HepG2 (cell line): ENCODE results near the gene CORO1C. TPM values are rescaled to one million over a fixed set of nuclear protein-coding genes. Genes with fewer than 3 reads are reported as not detected.

ENCODE experiments used
- ATAC-seq: fragments of 200-7000 bp; cut with Tn5 transposase; 3 replicates; pipeline ENCODE4 v1.9.1; 2020; ENCODE audit warnings: mild to moderate bottlenecking, moderate library complexity
- BruUV-seq: library from RNA; stranded (reverse); fragments of 400-500 nt; replicated peaks from 2 replicates; lab custom pipeline; 2021; lab: Mats Ljungman, UMichigan
- CTCF ChIA-PET: fragments of 300-600 bp; formaldehyde crosslinking; extraction: SDS; loops from one replicate; lab custom pipeline; 2021; ENCODE audit warnings: low total read pairs, inconsistent platforms, low intra/inter-chr PET ratio; lab: Yijun Ruan, JAX
- POLR2A ChIA-PET: fragments of 350-600 bp; sonication (Branson Sonifier 250); formaldehyde crosslinking; loops from one replicate; lab custom pipeline; 2020; ENCODE audit warnings: antibody characterized with exemption, inconsistent platforms; lab: Yijun Ruan, JAX
- DNase-seq: peaks from one replicate; pipeline ENCODE4 v3.0.0-alpha.2; 2015; ENCODE audit warnings: low spot score
- FAIRE-seq: peaks from 3 replicates; lab custom pipeline; 2011; peaks lifted over from hg19 to GRCh38; lab: Jason Lieb, UNC
- H2AFZ ChIP-seq: one replicate; pipeline ENCODE4 v1.6.1; 2011; ENCODE audit warnings: low read length, inconsistent platforms
- H3K27ac ChIP-seq: fragments of 300-600 bp; 3 replicates; pipeline ENCODE4 v1.8.0; 2011; ENCODE audit warnings: mixed run types, mild to moderate bottlenecking, mixed read lengths, low read length, inconsistent platforms; ENCODE audit not compliant: insufficient read depth; ENCODE audit errors: extremely low read length
- H3K27me3 ChIP-seq, 2 experiments: fragments of 200-600 bp in 1 of 2; 2 replicates in 1 of 2; 3 replicates in 1 of 2; pipeline versions ENCODE4 v1.6.0 to v1.8.0; 2011; ENCODE audit warnings: low read length in 2 of 2, mild to moderate bottlenecking in 2 of 2, moderate library complexity in 2 of 2, inconsistent platforms in 1 of 2; ENCODE audit not compliant: insufficient read depth in 2 of 2, control insufficient read depth in 1 of 2
- H3K36me3 ChIP-seq, 2 experiments: fragments of 200-600 bp in 1 of 2; replicated peaks in 1 of 2; 2 replicates in 1 of 2; 3 replicates in 1 of 2; pipeline versions ENCODE4 v1.5.1 to v1.8.0; 2011; ENCODE audit warnings: low read length in 2 of 2, inconsistent platforms in 1 of 2; ENCODE audit not compliant: insufficient read depth in 2 of 2, control insufficient read depth in 1 of 2
- H3K4me1 ChIP-seq: 2 replicates; pipeline ENCODE4 v1.5.1; 2012; ENCODE audit warnings: low read length, inconsistent platforms; ENCODE audit not compliant: insufficient read depth
- H3K4me2 ChIP-seq: 2 replicates; pipeline ENCODE4 v1.6.0; 2011; ENCODE audit warnings: low read depth, low read length, inconsistent platforms
- H3K4me3 ChIP-seq, 3 experiments: fragments of 200-600 bp in 1 of 3; sonication (generic), shearing (Covaris generic) in 1 of 3; replicated peaks in 1 of 3; 2 replicates each; pipeline ENCODE4 v1.5.1; 2011 to 2016; ENCODE audit warnings: low read length in 3 of 3, inconsistent platforms in 2 of 3, low read depth in 2 of 3, mild to moderate bottlenecking in 2 of 3, control low read depth in 1 of 3, mixed read lengths in 1 of 3; ENCODE audit not compliant: insufficient read depth in 1 of 3
- H3K79me2 ChIP-seq: one replicate; pipeline ENCODE4 v1.6.1; 2011; ENCODE audit warnings: low read length, inconsistent platforms; ENCODE audit not compliant: insufficient read depth
- H3K9ac ChIP-seq: 2 replicates; pipeline ENCODE4 v1.6.0; 2011; ENCODE audit warnings: mild to moderate bottlenecking, low read depth, low read length, inconsistent platforms; ENCODE audit not compliant: insufficient read depth
- H3K9me3 ChIP-seq: 2 replicates; pipeline ENCODE4 v1.5.1; 2012; ENCODE audit warnings: mild to moderate bottlenecking, low read length
- H4K20me1 ChIP-seq: 2 replicates; pipeline ENCODE4 v1.6.0; 2011; ENCODE audit warnings: inconsistent platforms, mild to moderate bottlenecking, low read length, moderate library complexity; ENCODE audit not compliant: insufficient read depth
- AFF4 ChIP-seq: sonication (generic); formaldehyde crosslinking; IDR thresholded peaks from 2 replicates; pipeline ENCODE4 v1.4.0; 2020; ENCODE audit warnings: missing genetic modification reagents
- AGO2 ChIP-seq: fragments of 200-400 bp; formaldehyde crosslinking; optimal IDR thresholded peaks from 2 replicates; pipeline ENCODE3; 2017; ENCODE audit warnings: mild to moderate bottlenecking, low read depth, low read length, moderate library complexity
- CHCHD3 ChIP-seq: sonication (generic); formaldehyde crosslinking; IDR thresholded peaks from 2 replicates; pipeline ENCODE4 v1.8.0; 2022; ENCODE audit warnings: mild to moderate bottlenecking, missing genetic modification reagents, moderate library complexity
- HOXA7 ChIP-seq: sonication (generic); formaldehyde crosslinking; IDR thresholded peaks from 2 replicates; pipeline ENCODE4 v1.8.1; 2022; ENCODE audit warnings: mild to moderate bottlenecking, missing genetic modification reagents, moderate library complexity
- MAFK ChIP-seq, 2 experiments: IDR thresholded peaks in 1 of 2; conservative IDR thresholded peaks in 1 of 2; 2 replicates each; pipeline ENCODE4 v1.6.1; 2011; ENCODE audit warnings: improper control_type of control experiment in 2 of 2, low read length in 2 of 2
- MIXL1 ChIP-seq: IDR thresholded peaks from 2 replicates; pipeline ENCODE4 v1.6.1; 2016
- NAIF1 ChIP-seq: sonication (generic); formaldehyde crosslinking; IDR thresholded peaks from 2 replicates; pipeline ENCODE4 v1.5.0; 2020; ENCODE audit warnings: mild to moderate bottlenecking, missing genetic modification reagents, borderline replicate concordance
- RBM22 ChIP-seq: fragments of 200-400 bp; formaldehyde crosslinking; optimal IDR thresholded peaks from 2 replicates; pipeline ENCODE3; 2017; ENCODE audit warnings: mild to moderate bottlenecking, low read length, moderate library complexity
- ZBTB49 ChIP-seq: sonication (generic); formaldehyde crosslinking; IDR thresholded peaks from 2 replicates; pipeline ENCODE4 v1.4.0; 2020; ENCODE audit warnings: missing genetic modification reagents, borderline replicate concordance
- ZNF557 ChIP-seq: sonication (generic); formaldehyde crosslinking; IDR thresholded peaks from 2 replicates; pipeline ENCODE4 v1.4.0; 2020; ENCODE audit warnings: missing genetic modification reagents
- WGBS: methylation state at CpG from one replicate; pipeline ENCODE4 v1.1.6; 2017; ENCODE audit warnings: low lambda C conversion rate; 5-methylcytosine and 5-hydroxymethylcytosine counted together
- in situ Hi-C: cut with HindIII; loops from 2 replicates; pipeline ENCODE4 v1.10.0; 2017; ENCODE audit warnings: low pct_unique_long_range_greater_than_20kb; ENCODE audit not compliant: extremely low pct_ligation_motif_present
- intact Hi-C: fragments of 100-400 bp; cut with micrococcal nuclease; formaldehyde crosslinking; loops from one replicate; pipeline ENCODE4 v1.10.0; 2022; ENCODE audit not compliant: unreplicated experiment
- polyA plus RNA-seq, 8 experiments: library from polyadenylated mRNA; depleted of rRNA in 3 of 8; stranded (reverse) in 7 of 8; unstranded in 1 of 8; fragments of >200 nt; fragmentation: Illumina TruSeq in 4 of 8; extraction: Trizol in 4 of 8; gene quantifications; 2 replicates each; pipeline versions ENCODE4 v1.2.1 to v1.2.3, GENCODE V29; 2011 to 2016; ENCODE audit warnings: low read depth in 4 of 8, missing spikeins in 1 of 8, mixed read lengths in 1 of 8; ENCODE audit not compliant: insufficient read depth in 1 of 8
- total RNA-seq, 5 experiments: library from RNA; depleted of rRNA; stranded (reverse); fragments of >200 nt; fragmentation: Illumina TruSeq; extraction: Trizol; gene quantifications; 2 replicates each; pipeline ENCODE4 v1.2.3, GENCODE V29; 2016; ENCODE audit warnings: low read depth in 1 of 5

Gene CORO1C
- total and polyA plus RNA-seq, 2 of the 13 experiments (the other 11 are each of a cell fraction or from before 2014, with no cell fraction given), result 73.7 to 131 TPM

GRCh38 chr12:108643941-108644810, 87.1 kb downstream of the CORO1C start:
- Histone ChIP-seq H3K36me3 (peaks cover 19 to 35% of the 10 kb centered on the region in 2 experiments), H3K9me3 (no peaks in the 10 kb centered on the region), H3K4me1 (no peaks in the 10 kb centered on the region), H3K27ac (no peak overlapping the region), H2AFZ (no peak overlapping the region), H3K27me3 (no peaks in the 10 kb centered on the region), H3K79me2 (no peaks in the 10 kb centered on the region), H3K4me3 (no peak overlapping the region), H3K9ac (no peak overlapping the region), H4K20me1 (no peaks in the 10 kb centered on the region; the same call in 1 of the 2 replicates), H3K4me2 (no peak overlapping the region)
- no TSS peak for BruUV-seq
- ChIA-PET POLR2A (no interaction called here), CTCF (no interaction called here)
- DNase-seq (no peak), FAIRE-seq (no peak), ATAC-seq (no peak)
- TF ChIP-seq CHCHD3 (CRISPR knock-in tag), result no peak
- no peak for TF ChIP-seq MIXL1 (CRISPR knock-in tag)
- TF ChIP-seq HOXA7 (CRISPR knock-in tag), result no peak
- peak; percentile 44 for TF ChIP-seq RBM22
- peak; percentile 20 for TF ChIP-seq AGO2
- no peak for TF ChIP-seq ZNF557 (CRISPR knock-in tag)
- WGBS, result 83% methylated on average over 18 of the region's 18 CpGs
- in situ Hi-C loops, result no loop called here
- intact Hi-C loops, result no loop called here

GRCh38 chr12:108642899-108643654, 88.2 kb downstream of the CORO1C start:
- WGBS, result 100% methylated on average over 1 of the region's 1 CpG
- Histone ChIP-seq H3K9me3 (no peaks in the 10 kb centered on the region), H3K4me1 (peaks cover 8% of the 10 kb centered on the region; the same call in 1 of the 2 replicates), H3K36me3 (peaks cover 9 to 24% of the 10 kb centered on the region in 2 experiments), H3K27ac (no peak overlapping the region), H3K9ac (no peak overlapping the region), H3K4me2 (no peak overlapping the region), H2AFZ (no peak overlapping the region), H3K27me3 (no peaks in the 10 kb centered on the region), H4K20me1 (no peaks in the 10 kb centered on the region; the same call in 1 of the 2 replicates), H3K4me3 (no peak overlapping the region), H3K79me2 (no peaks in the 10 kb centered on the region)
- POLR2A ChIA-PET, result no interaction called here
- intact Hi-C loops, result no loop called here
- no peak for FAIRE-seq
- DNase-seq, result no peak
- in situ Hi-C loops, result no loop called here
- no TSS peak for BruUV-seq
- CTCF ChIA-PET, result no interaction called here
- no peak for ATAC-seq
- TF ChIP-seq ZBTB49 (no peak), AFF4 (CRISPR knock-in tag) (no peak), NAIF1 (CRISPR knock-in tag) (no peak), MAFK (conservative IDR thresholded peaks at IDR 0.05 in 1 of 2, IDR thresholded peaks at IDR 0.05 in 1 of 2; ENCODE audit: low read length in 2 of 2) (peak; percentile 98 to 99)
